HuH-7 (cell line): ENCODE measurements around the gene CRTC3.
"Not testable (repeated sequence)": the region's sequence is repeated elsewhere in the genome, so short reads cannot be mapped to it uniquely, and the experiment has no call there.

Experiments used
- DNase-seq: peaks from one replicate; pipeline ENCODE4 v3.0.0; 2011; ENCODE audit warnings: low spot score

CRTC3 gene

GRCh38 chr15:90677807-90678790 is 148.4 kb downstream of the CRTC3 start:
- DNase-seq = no peak

GRCh38 chr15:90679959-90680358 is 150.2 kb downstream of the CRTC3 start:
- no peak for DNase-seq

- no peak for DNase-seq
Observed at GRCh38 chr15:90680371-90680935, 150.7 kb downstream of the CRTC3 start.

- no peak for DNase-seq
Observed at GRCh38 chr15:90681056-90681455, 151.3 kb downstream of the CRTC3 start.

GRCh38 chr15:90681480-90681879 is 151.8 kb downstream of the CRTC3 start:
- DNase-seq = no peak

- DNase-seq = no peak
Observed at GRCh38 chr15:90683371-90683770, 153.6 kb downstream of the CRTC3 start.

GRCh38 chr15:90683876-90684275 is 154.2 kb downstream of the CRTC3 start:
- no peak for DNase-seq

- no peak for DNase-seq
Observed at GRCh38 chr15:90684281-90684680, 154.6 kb downstream of the CRTC3 start.

- DNase-seq = no peak
Observed at GRCh38 chr15:90685591-90686434, 156.1 kb downstream of the CRTC3 start.

- DNase-seq = no peak
Observed at GRCh38 chr15:90686435-90687218, 156.9 kb downstream of the CRTC3 start.

GRCh38 chr15:90689326-90689961 is 159.7 kb downstream of the CRTC3 start:
- not testable (repeated sequence) for DNase-seq

- no peak for DNase-seq
Observed at GRCh38 chr15:90690585-90690984, 160.9 kb downstream of the CRTC3 start.

GRCh38 chr15:90691369-90691768 is 161.6 kb downstream of the CRTC3 start:
- no peak for DNase-seq

- DNase-seq = no peak
Observed at GRCh38 chr15:90691982-90692773, 162.5 kb downstream of the CRTC3 start.
